ENCODE measurements around the gene SERGEF.

SERGEF gene

GRCh38 chr11:17788084-17788483 is 224.8 kb downstream of the SERGEF start:
- Histone ChIP-seq H3K9ac (ENCODE audit: low read depth, low read length) (no peak overlapping the region), H3K4me3 (ENCODE audit: low read depth, low read length) (no peak overlapping the region), H3K4me1 (ENCODE audit: control insufficient read depth, insufficient read depth, low read length) (no peaks in the 10 kb centered on the region)

DNA sequence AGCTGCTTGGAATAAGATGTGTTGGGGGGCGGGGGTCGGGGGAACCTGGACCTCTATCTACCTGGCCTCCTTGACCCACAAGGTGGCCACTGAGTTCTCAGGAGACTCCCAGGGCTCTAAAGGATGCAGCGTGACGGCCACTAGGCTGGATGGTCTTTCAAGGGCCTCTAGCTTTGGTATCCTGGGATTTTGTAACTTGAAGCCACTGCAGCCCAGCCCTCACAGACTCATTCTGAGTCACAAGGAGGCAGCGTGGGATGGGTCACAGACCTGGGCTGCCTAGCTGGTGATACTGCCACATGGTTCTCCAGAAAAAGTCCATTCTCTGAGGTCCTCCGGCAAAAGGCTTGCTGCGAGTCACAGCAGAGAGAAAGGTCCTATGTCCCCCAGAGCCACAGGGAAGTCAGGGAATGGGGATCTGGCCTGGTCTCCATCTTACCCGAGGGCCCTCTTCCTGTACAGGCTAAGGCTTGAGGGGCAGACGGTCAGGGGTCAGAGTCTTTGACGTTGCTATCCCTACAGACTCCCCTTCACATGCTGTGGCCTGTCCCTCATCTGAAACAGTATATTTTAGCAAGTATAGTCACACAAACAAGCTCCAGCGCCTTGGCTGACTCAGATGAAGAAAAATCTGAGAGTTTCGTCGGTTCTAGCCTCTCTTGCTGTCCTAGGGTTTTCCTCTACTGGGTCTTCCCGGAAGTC is 225.9 kb downstream of the SERGEF start:
- Histone ChIP-seq H3K4me3 (ENCODE audit: low read depth, low read length) (no peak overlapping the region), H3K9me3 (ENCODE audit: control insufficient read depth, insufficient read depth, low read length) (no peaks in the 10 kb centered on the region)

More at GRCh38 chr11:17788084-17788483, 224.8 kb downstream of the SERGEF start:
- H3K9me3 ChIP-seq (ENCODE audit: control insufficient read depth, insufficient read depth, low read length): no peaks in the 10 kb centered on the region
- H3K36me3 ChIP-seq (ENCODE audit: control insufficient read depth, insufficient read depth, low read length): no peaks in the 10 kb centered on the region
- H3K27me3 ChIP-seq (ENCODE audit: control insufficient read depth, insufficient read depth, low read length): no peaks in the 10 kb centered on the region

DNA sequence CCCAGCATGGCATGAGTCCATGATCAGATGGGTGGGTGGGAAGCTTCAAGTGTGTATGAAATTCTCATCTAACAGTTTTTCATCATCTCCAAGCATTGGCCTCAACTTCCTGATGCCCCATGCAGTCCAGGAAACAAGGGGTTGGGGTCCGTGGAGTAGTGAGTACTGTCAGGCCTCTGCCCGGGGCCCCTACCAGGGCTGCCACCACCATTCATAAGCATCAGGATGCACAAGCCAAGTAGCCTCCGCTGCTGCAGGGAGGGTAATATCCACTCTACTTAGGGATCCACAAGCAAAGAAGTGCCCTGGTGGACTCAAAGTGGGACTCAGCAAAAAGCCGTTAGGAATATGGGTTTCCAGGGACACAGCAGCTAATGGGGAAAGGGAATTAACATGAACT is 229.0 kb downstream of the SERGEF start:
- Histone ChIP-seq H3K9me3 (ENCODE audit: control insufficient read depth, insufficient read depth, low read length) (no peaks in the 10 kb centered on the region), H3K36me3 (ENCODE audit: control insufficient read depth, insufficient read depth, low read length) (no peaks in the 10 kb centered on the region), H3K27me3 (ENCODE audit: control insufficient read depth, insufficient read depth, low read length) (no peaks in the 10 kb centered on the region), H3K4me1 (ENCODE audit: control insufficient read depth, insufficient read depth, low read length) (no peaks in the 10 kb centered on the region), H3K9ac (ENCODE audit: low read depth, low read length) (no peak overlapping the region), H3K4me3 (ENCODE audit: low read depth, low read length) (no peak overlapping the region)

More for the DNA sequence above, 225.9 kb downstream of the SERGEF start:
- Histone ChIP-seq H3K27me3 (ENCODE audit: control insufficient read depth, insufficient read depth, low read length) (no peaks in the 10 kb centered on the region), H3K4me1 (ENCODE audit: control insufficient read depth, insufficient read depth, low read length) (no peaks in the 10 kb centered on the region), H3K36me3 (ENCODE audit: control insufficient read depth, insufficient read depth, low read length) (no peaks in the 10 kb centered on the region), H3K9ac (ENCODE audit: low read depth, low read length) (no peak overlapping the region)

DNA sequence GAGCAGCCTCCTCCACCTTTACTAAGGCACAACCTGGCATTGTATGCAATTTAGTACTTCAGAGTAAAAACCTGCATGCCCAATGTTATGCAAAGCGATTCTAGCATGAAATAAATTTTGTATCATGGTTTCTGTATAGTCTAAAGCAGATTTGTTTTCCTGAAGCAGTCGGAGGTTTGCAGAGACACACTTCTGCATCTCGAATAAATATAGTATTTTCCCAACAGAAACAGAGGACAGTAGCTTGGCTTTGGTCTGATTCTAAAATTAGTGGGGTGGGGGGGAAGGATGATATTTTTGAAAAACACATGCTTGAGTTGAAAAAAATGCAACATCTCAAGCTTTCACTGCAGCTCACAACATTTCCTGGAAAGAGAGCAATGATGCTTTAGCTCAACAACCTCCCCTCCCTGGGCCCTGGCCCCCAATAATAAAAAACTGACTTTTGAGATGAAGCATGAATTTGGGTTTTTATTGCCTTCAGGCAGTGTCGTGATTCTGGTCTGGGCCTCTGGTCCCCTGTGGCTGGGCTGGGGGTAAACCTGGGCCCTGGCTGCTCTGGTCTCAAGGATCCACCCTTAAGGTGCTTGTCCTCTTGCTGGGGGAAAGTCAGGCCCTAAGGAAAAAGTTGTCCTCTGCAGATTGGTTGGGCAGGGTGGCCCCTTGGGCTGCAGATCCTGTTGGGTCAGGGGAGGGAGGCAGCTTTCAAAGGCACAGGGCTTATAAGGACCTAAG is 230.1 kb downstream of the SERGEF start:
- Histone ChIP-seq H3K36me3 (ENCODE audit: control insufficient read depth, insufficient read depth, low read length) (no peaks in the 10 kb centered on the region), H3K4me1 (ENCODE audit: control insufficient read depth, insufficient read depth, low read length) (no peaks in the 10 kb centered on the region), H3K9ac (ENCODE audit: low read depth, low read length) (no peak overlapping the region), H3K9me3 (ENCODE audit: control insufficient read depth, insufficient read depth, low read length) (no peaks in the 10 kb centered on the region), H3K4me3 (ENCODE audit: low read depth, low read length) (no peak overlapping the region), H3K27me3 (ENCODE audit: control insufficient read depth, insufficient read depth, low read length) (no peaks in the 10 kb centered on the region)

DNA sequence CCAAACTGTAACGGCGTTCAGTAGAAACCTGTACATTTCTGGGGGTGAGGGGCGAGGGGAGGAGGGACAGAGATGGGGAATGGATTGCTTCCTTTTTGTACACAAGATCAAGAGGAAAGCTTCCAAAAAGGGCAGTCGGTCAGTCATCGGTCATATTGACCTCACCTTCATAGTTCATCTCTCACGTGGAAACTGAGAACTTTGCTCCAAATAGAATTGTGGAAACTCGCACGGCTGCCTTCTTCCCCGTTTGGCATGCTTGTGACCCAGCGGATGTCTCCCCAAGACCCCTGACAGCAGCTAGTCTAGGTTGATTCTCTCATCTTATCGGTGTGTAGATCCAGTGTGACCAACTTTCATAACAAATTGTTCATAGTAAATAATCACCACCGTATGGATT is 230.7 kb downstream of the SERGEF start:
- H3K27me3 ChIP-seq (ENCODE audit: control insufficient read depth, insufficient read depth, low read length): no peaks in the 10 kb centered on the region

DNA sequence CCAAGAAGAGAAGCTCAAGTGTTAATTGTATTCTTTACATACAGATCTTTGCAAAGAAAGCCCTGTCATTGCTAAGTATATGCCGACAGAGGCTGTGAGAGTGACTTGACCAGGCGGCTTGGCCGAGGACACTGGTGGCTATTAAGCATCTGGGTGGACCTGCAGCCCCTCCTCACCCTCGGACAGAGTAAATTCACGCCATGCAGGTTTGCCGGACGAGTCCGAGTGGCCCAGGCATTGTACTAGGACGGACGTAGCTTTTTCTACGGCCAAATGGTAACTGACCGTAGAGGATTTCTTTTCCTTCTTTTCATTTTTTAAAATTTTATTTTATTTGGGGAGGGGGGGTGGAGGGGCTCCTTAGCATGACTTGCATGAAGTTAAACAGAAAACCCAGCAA is 231.2 kb downstream of the SERGEF start:
- H3K9ac ChIP-seq (ENCODE audit: low read depth, low read length): no peak overlapping the region
- H3K9me3 ChIP-seq (ENCODE audit: control insufficient read depth, insufficient read depth, low read length): no peaks in the 10 kb centered on the region
- no peak overlapping the region for H3K4me3 ChIP-seq (ENCODE audit: low read depth, low read length)
- no peaks in the 10 kb centered on the region for H3K36me3 ChIP-seq (ENCODE audit: control insufficient read depth, insufficient read depth, low read length)
- no peaks in the 10 kb centered on the region for H3K27me3 ChIP-seq (ENCODE audit: control insufficient read depth, insufficient read depth, low read length)
- no peaks in the 10 kb centered on the region for H3K4me1 ChIP-seq (ENCODE audit: control insufficient read depth, insufficient read depth, low read length)

More for the DNA sequence above, 230.7 kb downstream of the SERGEF start:
- no peak overlapping the region for H3K9ac ChIP-seq (ENCODE audit: low read depth, low read length)
- no peaks in the 10 kb centered on the region for H3K9me3 ChIP-seq (ENCODE audit: control insufficient read depth, insufficient read depth, low read length)
- no peaks in the 10 kb centered on the region for H3K4me1 ChIP-seq (ENCODE audit: control insufficient read depth, insufficient read depth, low read length)
- H3K4me3 ChIP-seq (ENCODE audit: low read depth, low read length): no peak overlapping the region
- H3K36me3 ChIP-seq (ENCODE audit: control insufficient read depth, insufficient read depth, low read length): no peaks in the 10 kb centered on the region

- Histone ChIP-seq H3K9ac (ENCODE audit: low read depth, low read length) (no peak overlapping the region), H3K4me3 (ENCODE audit: low read depth, low read length) (no peak overlapping the region), H3K4me1 (ENCODE audit: control insufficient read depth, insufficient read depth, low read length) (no peaks in the 10 kb centered on the region), H3K27me3 (ENCODE audit: control insufficient read depth, insufficient read depth, low read length) (no peaks in the 10 kb centered on the region), H3K9me3 (ENCODE audit: control insufficient read depth, insufficient read depth, low read length) (no peaks in the 10 kb centered on the region), H3K36me3 (ENCODE audit: control insufficient read depth, insufficient read depth, low read length) (no peaks in the 10 kb centered on the region)
Observed at GRCh38 chr11:17781221-17781620, 231.6 kb downstream of the SERGEF start.

DNA sequence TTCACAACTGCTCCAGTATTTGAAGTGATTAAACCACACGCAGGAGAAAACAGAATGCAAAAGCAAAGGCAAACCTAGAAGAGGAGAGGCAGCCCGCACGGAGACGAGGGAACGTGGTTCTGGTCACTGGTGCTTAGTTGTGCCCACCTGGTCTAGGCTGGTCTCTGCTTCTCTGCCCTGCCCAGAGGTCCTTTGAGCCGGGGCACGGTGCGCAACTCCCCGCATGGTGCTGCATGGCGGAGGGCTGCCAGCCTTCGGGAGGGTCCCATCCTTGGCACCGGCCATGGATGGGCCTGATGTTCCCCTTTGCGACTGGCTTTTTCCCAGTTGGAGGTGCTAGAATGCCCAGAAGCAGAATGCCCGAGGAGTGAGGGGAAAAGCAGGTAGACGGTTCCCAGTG is 232.2 kb downstream of the SERGEF start:
- no peaks in the 10 kb centered on the region for H3K4me1 ChIP-seq (ENCODE audit: control insufficient read depth, insufficient read depth, low read length)
- no peak overlapping the region for H3K9ac ChIP-seq (ENCODE audit: low read depth, low read length)
- no peaks in the 10 kb centered on the region for H3K27me3 ChIP-seq (ENCODE audit: control insufficient read depth, insufficient read depth, low read length)
- no peak overlapping the region for H3K4me3 ChIP-seq (ENCODE audit: low read depth, low read length)
- no peaks in the 10 kb centered on the region for H3K36me3 ChIP-seq (ENCODE audit: control insufficient read depth, insufficient read depth, low read length)
- no peaks in the 10 kb centered on the region for H3K9me3 ChIP-seq (ENCODE audit: control insufficient read depth, insufficient read depth, low read length)

DNA sequence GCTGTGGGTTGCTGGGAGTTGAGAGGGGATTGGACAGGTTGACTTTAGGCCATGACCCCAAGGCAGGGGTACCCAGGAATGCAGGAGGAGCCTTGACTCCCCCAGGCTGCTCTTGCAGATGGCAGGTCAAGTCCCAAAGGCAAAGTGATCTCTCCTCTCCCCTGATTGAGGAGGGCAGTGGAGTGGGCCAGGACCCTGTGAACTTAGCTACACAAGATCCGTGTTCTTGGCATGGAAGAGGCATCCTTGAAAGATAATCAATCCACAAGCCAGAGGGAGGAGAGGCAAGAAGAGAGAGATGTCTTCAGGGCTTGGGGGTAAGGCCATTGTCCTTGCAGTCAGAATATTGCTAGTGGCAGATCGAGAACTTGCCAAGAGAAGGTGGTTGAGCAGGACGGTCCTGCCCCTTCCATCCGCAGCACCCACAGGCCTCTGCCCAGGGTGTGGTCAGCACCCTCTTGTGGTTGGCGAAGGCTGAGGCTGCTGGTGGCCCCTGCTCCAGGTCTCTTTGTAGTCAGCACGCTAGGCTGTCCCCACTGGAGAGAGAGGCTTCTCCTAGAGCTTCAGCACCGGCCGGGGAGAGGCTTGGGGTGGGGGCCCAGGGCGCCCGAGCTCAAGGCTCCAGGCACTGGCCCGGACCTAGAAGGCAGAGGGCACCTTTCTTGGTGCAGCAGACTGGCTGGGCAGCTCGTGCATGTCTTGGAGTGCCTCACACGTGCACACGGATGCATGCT is 232.8 kb downstream of the SERGEF start:
- no peak overlapping the region for H3K4me3 ChIP-seq (ENCODE audit: low read depth, low read length)
- no peak overlapping the region for H3K9ac ChIP-seq (ENCODE audit: low read depth, low read length)
- H3K4me1 ChIP-seq (ENCODE audit: control insufficient read depth, insufficient read depth, low read length): no peaks in the 10 kb centered on the region
- no peaks in the 10 kb centered on the region for H3K9me3 ChIP-seq (ENCODE audit: control insufficient read depth, insufficient read depth, low read length)
- H3K27me3 ChIP-seq (ENCODE audit: control insufficient read depth, insufficient read depth, low read length): no peaks in the 10 kb centered on the region
- H3K36me3 ChIP-seq (ENCODE audit: control insufficient read depth, insufficient read depth, low read length): no peaks in the 10 kb centered on the region

- Histone ChIP-seq H3K36me3 (ENCODE audit: control insufficient read depth, insufficient read depth, low read length) (no peaks in the 10 kb centered on the region), H3K9ac (ENCODE audit: low read depth, low read length) (no peak overlapping the region)
Observed at GRCh38 chr11:17778956-17779860, 233.6 kb downstream of the SERGEF start.

DNA sequence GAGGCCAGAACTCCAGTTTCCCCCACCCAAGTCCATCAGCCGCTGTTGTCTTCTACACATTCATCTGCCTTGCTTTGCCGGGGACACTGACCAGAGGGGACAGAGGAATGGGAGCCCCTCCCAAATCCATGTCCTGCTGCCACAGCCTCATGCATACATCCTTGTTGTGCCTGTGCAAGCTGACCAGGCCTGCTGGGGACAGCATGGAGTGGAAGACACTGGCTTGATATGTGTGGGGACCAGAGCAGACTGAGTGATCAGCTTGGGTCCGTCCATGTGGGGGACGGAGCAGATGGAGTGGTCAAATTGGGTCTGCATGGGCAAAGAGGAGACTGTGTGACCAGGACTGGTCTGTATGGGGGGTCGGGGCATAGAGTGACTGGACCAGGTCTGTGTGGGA is 234.5 kb downstream of the SERGEF start:
- no peaks in the 10 kb centered on the region for H3K27me3 ChIP-seq (ENCODE audit: control insufficient read depth, insufficient read depth, low read length)
- H3K4me1 ChIP-seq (ENCODE audit: control insufficient read depth, insufficient read depth, low read length): no peaks in the 10 kb centered on the region
- H3K9ac ChIP-seq (ENCODE audit: low read depth, low read length): no peak overlapping the region
- H3K4me3 ChIP-seq (ENCODE audit: low read depth, low read length): no peak overlapping the region
- no peaks in the 10 kb centered on the region for H3K9me3 ChIP-seq (ENCODE audit: control insufficient read depth, insufficient read depth, low read length)
- no peaks in the 10 kb centered on the region for H3K36me3 ChIP-seq (ENCODE audit: control insufficient read depth, insufficient read depth, low read length)

More at GRCh38 chr11:17778956-17779860, 233.6 kb downstream of the SERGEF start:
- Histone ChIP-seq H3K27me3 (ENCODE audit: control insufficient read depth, insufficient read depth, low read length) (no peaks in the 10 kb centered on the region), H3K4me3 (ENCODE audit: low read depth, low read length) (no peak overlapping the region), H3K9me3 (ENCODE audit: control insufficient read depth, insufficient read depth, low read length) (no peaks in the 10 kb centered on the region), H3K4me1 (ENCODE audit: control insufficient read depth, insufficient read depth, low read length) (no peaks in the 10 kb centered on the region)

Measured in iPS-15b (cell line).